Hepatic stellate cell (primary cell): ENCODE results near the gene PAK4.
A peak's percentile ranks its signal among the peaks of the same experiment; 100 is the strongest.

Source experiments
- DNase-seq: peaks from one replicate; pipeline ENCODE4 v3.0.0; 2011; ENCODE audit warnings: low spot score

Gene PAK4

DNA sequence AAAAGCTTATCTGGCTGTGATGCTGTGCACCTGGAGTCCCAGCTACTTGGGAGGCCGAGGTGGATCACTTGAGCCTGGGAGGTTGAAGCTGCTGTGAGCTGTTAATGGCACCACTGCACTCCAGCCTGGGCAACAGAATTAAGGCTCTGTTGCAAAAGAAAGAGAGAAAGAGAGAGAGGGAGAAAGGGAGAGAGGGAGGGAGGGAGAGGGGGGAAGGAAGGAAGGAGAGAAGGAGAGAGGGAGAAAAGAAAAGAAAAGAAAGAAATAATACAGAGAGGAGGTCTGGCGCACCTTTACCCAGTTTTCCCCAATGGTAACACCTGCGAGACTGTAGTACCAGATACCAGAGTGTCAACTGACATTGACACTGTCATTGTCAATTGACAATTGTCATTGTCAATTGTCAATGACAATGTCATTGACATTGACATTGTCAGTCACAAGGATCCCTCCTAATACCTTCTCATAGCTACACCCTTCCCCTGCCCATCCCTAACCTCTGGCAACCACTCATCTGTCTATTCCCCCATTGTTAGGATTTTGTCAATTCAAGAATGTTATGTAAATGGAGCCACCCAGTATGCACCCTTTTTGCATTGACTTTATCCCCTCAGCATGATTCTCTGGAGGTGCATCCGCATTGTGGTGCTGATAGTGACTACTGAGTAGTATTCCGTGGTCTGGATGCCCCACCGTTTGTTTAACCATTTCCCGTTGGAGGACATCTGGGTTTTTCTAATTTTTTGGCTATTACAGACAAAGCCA is 21.3 kb downstream of the PAK4 start:
- no peak for DNase-seq

DNA sequence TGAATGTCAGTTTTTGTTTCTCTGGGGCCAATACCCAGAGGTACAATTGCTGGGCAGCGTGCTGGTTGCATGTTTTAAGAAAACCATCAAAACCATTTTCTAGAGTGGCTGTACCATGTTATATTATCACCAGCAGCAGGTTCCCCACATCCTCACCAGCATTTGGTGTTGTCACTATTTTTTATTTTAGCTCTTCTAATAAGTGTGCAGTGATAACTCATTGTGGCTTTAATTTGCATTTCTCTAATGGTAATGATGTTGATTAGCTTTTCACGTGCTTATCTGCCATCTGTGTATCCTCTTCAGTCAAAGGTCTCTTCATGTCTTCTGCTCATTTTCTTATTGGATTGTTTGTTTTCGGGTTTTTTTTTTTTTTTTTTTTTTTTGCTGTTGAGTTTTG is 21.9 kb downstream of the PAK4 start:
- no peak for DNase-seq

GRCh38 chr19:39148939-39149529 is 23.4 kb downstream of the PAK4 start:
- no peak for DNase-seq

- DNase-seq: no peak
Measured at GRCh38 chr19:39150235-39150634, 24.6 kb downstream of the PAK4 start.

DNA sequence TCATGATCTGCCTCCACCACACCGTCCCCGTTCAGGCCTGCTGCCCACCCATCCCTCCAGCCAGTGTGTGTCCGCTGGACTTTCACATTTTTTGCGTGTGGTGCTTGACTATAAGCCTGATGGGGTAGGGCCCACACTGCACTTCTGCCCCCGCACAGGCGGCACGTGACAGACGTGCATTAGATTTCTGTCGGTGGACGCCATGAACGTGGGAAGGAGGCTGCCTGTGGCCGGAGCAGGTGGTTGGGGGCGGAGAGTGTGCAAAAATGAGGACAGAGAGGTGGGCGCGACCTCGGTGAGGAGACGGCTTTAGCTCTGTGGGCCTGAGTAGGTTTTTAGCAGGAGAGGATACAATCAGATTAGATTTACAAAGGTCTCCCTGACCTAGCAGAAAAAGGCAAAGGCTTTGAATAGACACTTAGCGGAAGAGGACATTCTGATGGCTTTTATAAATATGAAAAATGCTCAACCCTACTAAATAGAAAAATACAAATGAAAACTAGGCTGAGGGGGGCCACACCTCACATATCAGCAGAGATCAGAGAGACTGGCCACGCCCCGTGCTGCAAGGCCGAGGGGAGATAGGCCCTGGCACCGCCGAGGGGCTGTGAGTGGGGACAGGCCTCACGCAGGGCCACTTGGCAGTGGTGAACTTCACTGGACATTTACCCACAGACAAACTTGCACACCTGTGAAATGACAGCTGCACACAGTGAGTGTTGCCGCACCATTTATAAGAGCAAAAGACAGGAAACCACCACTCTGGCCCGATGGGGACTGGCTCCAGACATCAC is 25.4 kb downstream of the PAK4 start:
- DNase-seq: no peak

DNA sequence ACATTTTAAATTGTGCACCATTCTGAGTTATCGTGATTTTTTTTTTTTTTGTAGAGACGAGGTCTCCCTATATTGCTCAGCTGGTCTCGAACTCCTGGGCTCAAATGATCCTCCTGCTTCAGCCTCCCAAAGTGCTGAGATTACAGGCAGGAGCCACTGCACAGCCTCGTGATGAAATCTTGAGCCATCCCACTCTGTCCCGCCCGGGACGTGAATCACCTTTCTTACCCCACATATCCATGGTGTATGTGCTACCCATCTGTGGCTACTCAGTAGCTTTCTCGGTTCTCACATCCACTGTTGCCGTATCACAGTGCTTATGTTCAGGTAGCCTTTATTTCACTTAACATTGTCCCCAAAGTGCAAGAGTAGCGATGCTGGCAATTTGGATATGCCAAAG is 26.5 kb downstream of the PAK4 start:
- no peak for DNase-seq

- DNase-seq: no peak
Measured at GRCh38 chr19:39154100-39154628, 28.6 kb downstream of the PAK4 start.

- no peak for DNase-seq
Measured at GRCh38 chr19:39154629-39155100, 29.1 kb downstream of the PAK4 start.

- no peak for DNase-seq
Measured at GRCh38 chr19:39155114-39155700, 29.6 kb downstream of the PAK4 start.

DNA sequence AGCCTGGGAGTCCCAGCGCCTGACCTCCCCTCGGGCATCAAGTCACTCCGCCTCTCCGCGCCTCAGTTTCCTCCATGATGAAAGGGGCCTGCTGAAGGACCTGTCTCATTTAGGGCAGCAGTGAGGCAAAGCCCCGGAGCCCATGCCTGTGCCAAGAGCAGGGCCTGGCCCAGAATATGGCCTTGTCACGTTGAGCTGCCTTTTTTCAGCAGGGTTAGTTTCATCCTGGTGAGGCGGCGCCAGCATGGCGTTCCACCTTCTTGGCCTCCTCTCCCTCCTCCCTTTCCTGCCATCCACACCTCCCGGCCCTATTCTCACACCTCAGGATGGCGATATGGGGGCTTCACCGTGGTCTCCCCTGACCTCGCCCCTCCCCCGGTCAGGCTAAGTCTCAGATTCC is 30.2 kb downstream of the PAK4 start:
- DNase-seq: no peak

DNA sequence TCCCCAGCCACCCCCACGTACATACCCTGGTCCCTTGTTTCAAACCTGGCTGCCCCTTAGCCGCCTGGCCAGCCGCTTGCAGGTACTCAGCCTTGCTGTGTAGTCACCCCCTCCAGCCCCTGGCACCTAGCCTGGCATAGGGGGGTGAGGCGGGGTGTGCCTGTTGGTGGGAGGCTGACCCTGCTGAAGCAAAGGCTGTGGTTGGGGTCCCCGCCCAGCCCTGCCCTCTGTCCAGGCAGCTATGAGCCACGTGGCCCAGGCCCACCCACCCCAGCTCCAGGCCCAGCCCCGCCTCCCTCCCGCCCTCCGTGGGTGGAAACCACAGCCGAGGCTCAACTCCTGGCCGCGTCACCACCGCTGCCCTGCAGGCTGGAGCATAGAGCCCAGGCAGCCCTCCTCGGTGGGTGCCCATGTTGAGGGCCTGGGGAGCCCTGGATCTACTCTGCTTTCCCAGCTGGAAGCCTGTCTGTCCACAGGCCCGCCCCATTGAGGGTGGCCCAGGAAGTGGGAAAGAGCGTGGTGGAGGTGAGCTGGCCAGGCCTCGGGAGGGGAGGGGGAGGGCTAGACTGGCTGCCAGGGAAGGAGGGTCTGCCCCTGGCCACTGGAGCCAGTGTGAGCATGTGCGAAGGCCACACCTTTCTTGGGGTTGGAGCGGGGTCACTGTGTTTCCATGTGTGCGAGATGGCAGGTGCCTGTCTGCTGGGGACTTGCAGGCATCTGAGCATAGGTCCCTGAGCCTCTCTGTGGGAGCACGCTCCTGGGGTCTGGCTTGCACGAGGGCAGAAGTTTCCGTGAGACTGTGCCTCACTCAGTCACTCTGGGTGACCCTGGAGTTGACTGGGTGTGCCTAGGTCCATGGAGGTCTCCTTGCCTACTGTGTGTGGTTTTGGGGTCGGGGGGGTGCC is 31.0 kb downstream of the PAK4 start:
- no peak for DNase-seq

GRCh38 chr19:39157275-39157996 is 31.9 kb downstream of the PAK4 start:
- peak; percentile 74 for DNase-seq

DNA sequence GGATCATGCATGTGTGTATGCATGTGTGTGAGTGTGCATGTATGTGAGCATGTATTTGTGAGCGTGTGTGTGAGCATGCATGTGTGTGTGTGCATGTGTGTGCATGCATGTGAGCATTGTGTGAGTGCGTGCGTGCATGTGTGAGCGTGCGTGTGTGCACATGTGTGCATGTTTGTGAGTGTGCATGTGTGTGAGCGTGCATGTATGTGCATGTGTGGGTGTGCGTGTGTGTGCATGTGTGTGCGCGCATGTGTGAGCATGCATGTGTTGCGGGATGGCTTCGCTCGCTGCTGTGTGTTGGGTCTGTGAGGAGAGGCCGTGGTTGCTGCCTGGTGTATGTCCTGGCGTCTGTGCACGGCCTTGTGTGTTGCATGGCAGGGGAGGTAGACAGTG is 32.4 kb downstream of the PAK4 start:
- DNase-seq: no peak

GRCh38 chr19:39158646-39159260 is 33.2 kb downstream of the PAK4 start:
- no peak for DNase-seq

GRCh38 chr19:39160523-39160861 is 34.9 kb downstream of the PAK4 start:
- DNase-seq: no peak

DNA sequence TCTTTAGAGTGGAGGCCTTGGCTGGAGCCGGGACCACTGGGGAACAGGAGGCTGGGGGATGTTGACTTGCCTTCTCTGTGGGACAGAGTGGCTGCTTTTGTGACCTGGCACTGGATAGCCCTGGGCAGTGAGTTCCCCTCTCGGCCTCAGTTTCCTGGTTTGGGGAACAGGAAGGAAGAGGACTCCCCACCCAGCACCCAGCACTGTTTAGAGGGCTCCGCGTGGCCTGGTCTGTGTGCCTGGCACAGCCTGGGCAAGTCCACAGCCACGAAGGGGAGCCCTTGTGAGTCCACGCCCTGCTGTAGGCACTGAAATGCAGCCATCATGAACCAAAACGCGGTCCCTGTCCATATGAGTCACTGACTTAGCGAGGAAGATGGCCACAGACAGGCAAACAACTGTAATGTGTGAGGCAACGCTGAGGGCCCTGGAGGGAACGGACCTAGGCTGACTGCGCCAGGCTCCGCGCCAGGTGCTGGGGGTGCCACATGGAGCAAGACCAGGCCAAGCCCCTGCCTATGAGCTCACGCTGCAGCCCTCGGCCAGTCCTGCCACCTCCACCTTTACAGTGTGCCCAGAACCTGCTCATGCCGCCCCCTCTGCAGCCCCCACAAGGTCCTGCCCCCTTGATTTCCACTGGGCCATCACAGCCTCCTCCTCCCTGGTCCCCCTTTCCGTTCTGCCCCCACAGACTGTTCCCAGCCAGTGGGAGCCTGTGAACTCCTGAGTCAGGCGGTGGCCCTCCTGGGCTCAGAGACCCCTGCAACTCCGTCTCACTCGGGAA is 35.5 kb downstream of the PAK4 start:
- no peak for DNase-seq

DNA sequence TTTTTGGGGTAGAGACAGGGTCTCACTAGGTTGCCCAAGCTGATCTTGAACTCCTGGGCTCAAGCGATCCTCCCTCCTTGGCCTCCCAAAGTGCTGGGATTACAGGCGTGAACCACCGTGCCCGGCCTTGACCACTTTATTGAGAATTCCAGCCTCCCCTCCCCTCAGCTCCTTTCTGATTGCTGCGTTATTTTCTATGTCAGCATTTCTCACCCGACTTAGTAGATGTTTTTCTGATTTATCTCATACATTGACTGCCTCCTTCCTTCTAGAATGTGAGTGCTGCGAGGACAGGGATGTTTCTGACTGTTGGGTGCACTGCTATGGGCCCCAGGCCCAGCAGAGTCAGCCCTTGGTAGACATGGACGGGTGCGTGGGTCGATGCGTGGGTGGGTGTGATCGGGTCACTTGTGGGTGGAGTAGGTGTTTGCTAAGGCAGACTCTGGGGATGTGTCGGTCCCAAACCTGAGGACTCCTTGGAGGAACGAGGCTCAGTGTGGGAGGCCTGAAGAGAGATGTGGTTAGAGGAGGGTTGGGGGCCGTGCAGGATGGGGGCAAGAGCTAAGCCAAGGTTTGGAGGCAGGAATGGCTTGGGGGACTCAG is 37.0 kb downstream of the PAK4 start:
- no peak for DNase-seq

GRCh38 chr19:39163621-39164020 is 38.0 kb downstream of the PAK4 start:
- DNase-seq: no peak

DNA sequence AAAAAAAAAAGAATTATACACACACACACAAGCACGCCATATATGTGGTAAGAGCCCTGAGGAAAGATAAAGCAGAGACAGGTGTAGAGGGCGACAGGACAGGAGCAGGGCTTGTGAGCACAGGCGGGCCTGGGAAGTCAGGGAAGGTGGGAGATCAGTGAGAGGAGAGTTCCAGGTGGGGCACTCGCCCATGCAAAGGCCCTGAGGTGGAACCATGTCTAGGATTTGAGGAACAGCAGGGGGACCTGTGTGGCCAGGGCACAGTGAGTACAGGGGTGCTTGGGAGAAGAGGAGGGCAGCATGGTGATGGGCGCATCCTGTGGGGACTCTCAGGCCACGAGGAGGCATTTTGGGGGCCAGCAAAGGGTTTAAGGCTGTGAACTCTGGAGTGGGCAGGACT is 38.7 kb downstream of the PAK4 start:
- DNase-seq: no peak
